Lower lobe of right lung (tissue), 2 donors: ENCODE data around the gene SLFN5. TPM values are rescaled to one million over a fixed set of nuclear protein-coding genes. Genes with fewer than 3 reads are reported as not detected.
A peak's percentile ranks its signal among the peaks of the same experiment; 100 is the strongest.

Experiments used
- ATAC-seq, 2 donors: fragments of 200-7000 bp; cut with Tn5 transposase; one replicate each; pipeline ENCODE4 v1.9.1; 2020 to 2022; ENCODE audit warnings: mild to moderate bottlenecking in 2 of 2, moderate library complexity in 2 of 2
- DNase-seq: peaks from one replicate; pipeline ENCODE4 v3.0.0-alpha.2; 2020
- H3K27ac ChIP-seq: fragments of 200-600 bp; one replicate; pipeline ENCODE4 v1.8.0; 2022
- H3K27me3 ChIP-seq: fragments of 200-600 bp; one replicate; pipeline ENCODE4 v1.8.0; 2022; ENCODE audit warnings: low read depth
- H3K36me3 ChIP-seq: fragments of 200-600 bp; one replicate; pipeline ENCODE4 v1.8.0; 2022; ENCODE audit warnings: mild to moderate bottlenecking
- H3K4me1 ChIP-seq: fragments of 200-600 bp; one replicate; pipeline ENCODE4 v1.8.0; 2022
- H3K4me3 ChIP-seq: fragments of 200-600 bp; one replicate; pipeline ENCODE4 v1.8.0; 2022; ENCODE audit warnings: mild to moderate bottlenecking
- H3K9me3 ChIP-seq: fragments of 200-600 bp; one replicate; pipeline ENCODE4 v1.8.0; 2022
- intact Hi-C: fragments of 100-400 bp; cut with DNase I; formaldehyde crosslinking; loops from one replicate; pipeline ENCODE4 v1.11.0; 2022
- total RNA-seq: library from RNA; stranded (reverse); fragmentation: NEBNext Ultra II Directional; extraction: Animal tissue kit (Norgen Biotek cat#: 25700); gene quantifications from one replicate; pipeline ENCODE4 v1.2.1, GENCODE V29; 2021
- TF ChIP-seq, protein P1 (sequence below): fragments of 200-600 bp; IDR thresholded peaks from one replicate; pipeline ENCODE4 v1.8.0; 2022; ENCODE audit warnings: antibody characterized with exemption, mild to moderate bottlenecking
- donor health status: DM: no; HTN: yes; CAD: no; lungs with severe emphysema.

SLFN5 gene
- total RNA-seq, 1 donor from 2014 or later, result 47.6 TPM

GRCh38 chr17:35236821-35237220, 6.1 kb upstream of the SLFN5 start:
- Histone ChIP-seq H3K36me3 (no peaks in the 10 kb centered on the region), H3K4me3 (no peak overlapping the region), H3K4me1 (peaks cover 10% of the 10 kb centered on the region), H3K27ac (no peak overlapping the region), H3K27me3 (no peaks in the 10 kb centered on the region), H3K9me3 (no peaks in the 10 kb centered on the region)
- intact Hi-C loops, result no loop called here
- ATAC-seq (no peak), DNase-seq (no peak)
- TF ChIP-seq, protein P1, sequence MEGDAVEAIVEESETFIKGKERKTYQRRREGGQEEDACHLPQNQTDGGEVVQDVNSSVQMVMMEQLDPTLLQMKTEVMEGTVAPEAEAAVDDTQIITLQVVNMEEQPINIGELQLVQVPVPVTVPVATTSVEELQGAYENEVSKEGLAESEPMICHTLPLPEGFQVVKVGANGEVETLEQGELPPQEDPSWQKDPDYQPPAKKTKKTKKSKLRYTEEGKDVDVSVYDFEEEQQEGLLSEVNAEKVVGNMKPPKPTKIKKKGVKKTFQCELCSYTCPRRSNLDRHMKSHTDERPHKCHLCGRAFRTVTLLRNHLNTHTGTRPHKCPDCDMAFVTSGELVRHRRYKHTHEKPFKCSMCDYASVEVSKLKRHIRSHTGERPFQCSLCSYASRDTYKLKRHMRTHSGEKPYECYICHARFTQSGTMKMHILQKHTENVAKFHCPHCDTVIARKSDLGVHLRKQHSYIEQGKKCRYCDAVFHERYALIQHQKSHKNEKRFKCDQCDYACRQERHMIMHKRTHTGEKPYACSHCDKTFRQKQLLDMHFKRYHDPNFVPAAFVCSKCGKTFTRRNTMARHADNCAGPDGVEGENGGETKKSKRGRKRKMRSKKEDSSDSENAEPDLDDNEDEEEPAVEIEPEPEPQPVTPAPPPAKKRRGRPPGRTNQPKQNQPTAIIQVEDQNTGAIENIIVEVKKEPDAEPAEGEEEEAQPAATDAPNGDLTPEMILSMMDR, result no peak

DNA sequence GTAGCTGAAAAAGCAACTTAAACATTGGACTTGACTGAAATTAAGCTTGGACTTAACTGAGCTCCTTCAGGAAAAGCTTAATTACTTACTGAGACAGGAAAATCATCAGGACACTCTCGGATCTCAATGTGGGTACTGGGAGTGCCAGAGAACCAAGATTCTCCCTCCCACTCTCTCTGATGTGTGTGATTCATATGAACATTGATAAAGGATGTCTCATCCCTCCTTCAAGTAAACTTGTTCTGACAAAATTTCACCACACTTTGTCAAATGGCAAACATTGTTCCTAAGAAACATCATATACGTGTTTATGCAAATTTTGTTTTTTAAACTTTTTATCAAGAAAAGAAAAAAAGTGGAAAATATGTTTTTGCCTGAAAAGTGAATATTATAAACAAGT, 4.1 kb upstream of the SLFN5 start:
- Histone ChIP-seq H3K4me3 (no peak overlapping the region), H3K9me3 (no peaks in the 10 kb centered on the region), H3K4me1 (peaks cover 16% of the 10 kb centered on the region), H3K36me3 (no peaks in the 10 kb centered on the region), H3K27ac (no peak overlapping the region), H3K27me3 (no peaks in the 10 kb centered on the region)
- no peak for DNase-seq
- no peak for ATAC-seq
- TF ChIP-seq, protein P1, result no peak
- intact Hi-C loops, result no loop called here

DNA sequence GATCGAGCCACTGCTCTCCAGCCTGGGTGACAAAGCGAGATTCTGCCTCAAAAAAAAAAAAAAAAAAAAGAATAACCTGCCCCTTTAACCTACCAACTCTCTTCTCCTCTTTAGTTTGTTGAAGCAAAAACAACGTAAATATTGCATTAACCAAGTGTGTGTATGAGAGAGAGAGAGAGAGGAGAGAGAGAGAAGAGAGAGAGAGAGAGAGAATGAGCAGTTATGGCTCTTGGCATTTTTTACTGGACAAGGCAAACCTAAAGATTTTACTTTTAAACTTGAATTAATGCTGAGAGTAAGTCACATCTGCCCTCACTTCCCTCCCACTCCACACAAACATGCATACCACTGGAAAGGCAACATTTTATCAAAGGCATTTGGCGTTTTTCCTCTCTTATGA, 3.0 kb upstream of the SLFN5 start:
- H3K4me3 ChIP-seq, result no peak overlapping the region
- no peaks in the 10 kb centered on the region for H3K9me3 ChIP-seq
- no peaks in the 10 kb centered on the region for H3K36me3 ChIP-seq
- no peak for ATAC-seq
- no peak for DNase-seq
- intact Hi-C loops, result no loop called here
- no peak overlapping the region for H3K27ac ChIP-seq
- peaks cover 26% of the 10 kb centered on the region for H3K4me1 ChIP-seq
- TF ChIP-seq, protein P1, result no peak
- H3K27me3 ChIP-seq, result no peaks in the 10 kb centered on the region

GRCh38 chr17:35240861-35241260, 2.0 kb upstream of the SLFN5 start:
- intact Hi-C loops, result no loop called here
- Histone ChIP-seq H3K27me3 (no peaks in the 10 kb centered on the region), H3K27ac (no peak overlapping the region), H3K9me3 (no peaks in the 10 kb centered on the region), H3K4me3 (peak overlapping the region; percentile 90), H3K36me3 (no peaks in the 10 kb centered on the region), H3K4me1 (peaks cover 37% of the 10 kb centered on the region)
- DNase-seq, result no peak
- ATAC-seq, result no peak
- TF ChIP-seq, protein P1, result no peak

DNA sequence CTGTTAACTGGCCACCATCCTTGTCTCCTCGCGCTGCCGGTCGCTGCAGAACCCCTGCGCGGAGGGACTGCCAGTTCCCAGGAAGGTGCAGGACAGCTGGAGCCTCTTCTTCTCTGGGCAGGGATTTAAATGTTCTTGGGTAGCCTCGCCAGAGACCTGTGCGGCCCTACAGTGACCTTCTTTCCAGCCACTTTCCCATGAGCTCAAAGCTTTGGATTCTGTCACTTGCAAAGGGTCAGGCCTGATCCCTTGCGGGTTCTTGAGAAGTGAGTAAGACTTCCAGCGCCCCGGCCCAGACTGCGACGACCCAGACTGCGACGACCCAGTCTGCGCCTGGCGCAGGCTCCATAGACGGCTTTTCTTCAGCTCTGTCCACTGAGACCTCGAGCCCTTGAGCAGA, 1.4 kb upstream of the SLFN5 start:
- intact Hi-C loops, result no loop called here
- Histone ChIP-seq H3K27ac (peak overlapping the region; percentile 98), H3K4me3 (peak overlapping the region; percentile 90), H3K27me3 (no peaks in the 10 kb centered on the region), H3K9me3 (no peaks in the 10 kb centered on the region), H3K36me3 (no peaks in the 10 kb centered on the region), H3K4me1 (peaks cover 43% of the 10 kb centered on the region)
- DNase-seq (no peak), ATAC-seq (no peak)
- TF ChIP-seq, protein P1, result no peak
